ENCODE results near the gene PARD3B.

The PARD3B gene

DNA sequence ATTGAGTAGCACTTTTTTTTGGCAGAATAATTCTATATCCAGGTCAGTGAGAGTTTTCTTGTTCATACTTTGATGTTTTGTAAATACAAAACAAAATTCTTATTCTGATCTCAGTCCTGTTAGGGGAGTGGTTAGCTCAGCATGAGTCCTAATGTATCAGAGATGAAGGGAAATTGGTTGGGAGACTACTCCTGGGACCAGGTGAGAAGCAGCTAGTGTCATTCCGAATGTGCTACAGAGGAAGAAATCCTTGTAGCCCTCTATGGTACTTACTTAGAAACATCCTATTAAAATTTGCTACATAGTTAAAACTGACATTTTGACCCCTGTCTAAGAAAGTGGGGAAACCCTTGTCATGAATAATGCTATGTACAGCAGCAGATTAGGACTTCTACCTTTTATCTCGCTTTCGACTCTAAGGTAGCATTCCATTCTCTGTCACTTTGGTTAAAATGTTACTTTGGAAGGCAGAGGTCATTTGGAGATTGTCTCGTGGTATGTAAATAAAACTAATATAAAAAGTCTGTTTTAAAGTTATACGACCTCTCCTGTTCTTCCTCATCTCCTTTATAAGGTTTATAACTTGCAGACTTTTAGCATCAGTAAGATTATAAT lies 65.8 kb downstream of the PARD3B start:
- no peak overlapping the region for H3K4me3 ChIP-seq (ENCODE audit: low read length)
- no peak overlapping the region for H3K27ac ChIP-seq (ENCODE audit: low read depth, low read length)
- no peaks in the 10 kb centered on the region for H3F3A ChIP-seq (ENCODE audit: control insufficient read depth, insufficient read depth)
- TF ChIP-seq, protein P1, sequence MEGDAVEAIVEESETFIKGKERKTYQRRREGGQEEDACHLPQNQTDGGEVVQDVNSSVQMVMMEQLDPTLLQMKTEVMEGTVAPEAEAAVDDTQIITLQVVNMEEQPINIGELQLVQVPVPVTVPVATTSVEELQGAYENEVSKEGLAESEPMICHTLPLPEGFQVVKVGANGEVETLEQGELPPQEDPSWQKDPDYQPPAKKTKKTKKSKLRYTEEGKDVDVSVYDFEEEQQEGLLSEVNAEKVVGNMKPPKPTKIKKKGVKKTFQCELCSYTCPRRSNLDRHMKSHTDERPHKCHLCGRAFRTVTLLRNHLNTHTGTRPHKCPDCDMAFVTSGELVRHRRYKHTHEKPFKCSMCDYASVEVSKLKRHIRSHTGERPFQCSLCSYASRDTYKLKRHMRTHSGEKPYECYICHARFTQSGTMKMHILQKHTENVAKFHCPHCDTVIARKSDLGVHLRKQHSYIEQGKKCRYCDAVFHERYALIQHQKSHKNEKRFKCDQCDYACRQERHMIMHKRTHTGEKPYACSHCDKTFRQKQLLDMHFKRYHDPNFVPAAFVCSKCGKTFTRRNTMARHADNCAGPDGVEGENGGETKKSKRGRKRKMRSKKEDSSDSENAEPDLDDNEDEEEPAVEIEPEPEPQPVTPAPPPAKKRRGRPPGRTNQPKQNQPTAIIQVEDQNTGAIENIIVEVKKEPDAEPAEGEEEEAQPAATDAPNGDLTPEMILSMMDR (IDR thresholded peaks at IDR 0.05; ENCODE audit: low read depth, low read length, poor library complexity, severe bottlenecking), result no peak
- TF ChIP-seq EZH2phosphoT487 (IDR thresholded peaks at IDR 0.05; ENCODE audit: borderline replicate concordance, low read length), result no peak
- H3K4me2 ChIP-seq (ENCODE audit: low read length), result no peak overlapping the region
- H3K4me1 ChIP-seq (ENCODE audit: control insufficient read depth, low read length), result no peaks in the 10 kb centered on the region
- no peaks in the 10 kb centered on the region for H3K79me2 ChIP-seq (ENCODE audit: control insufficient read depth, low read length)
- H3K9me2 ChIP-seq (replicated peaks; ENCODE audit: control insufficient read depth, low read length), result no peaks in the 10 kb centered on the region
- H3K36me3 ChIP-seq (ENCODE audit: control insufficient read depth, low read length), result no peaks in the 10 kb centered on the region
- H3K9me3 ChIP-seq (ENCODE audit: control insufficient read depth, insufficient read depth, low read length), result no peaks in the 10 kb centered on the region
- no peaks in the 10 kb centered on the region for H4K20me1 ChIP-seq (ENCODE audit: control insufficient read depth, insufficient read depth, low read depth, low read length)
- no peaks in the 10 kb centered on the region for H3K27me3 ChIP-seq (ENCODE audit: control insufficient read depth, low read length)

GRCh38 chr2:204611764-204612163 lies 66.5 kb downstream of the PARD3B start:
- TF ChIP-seq, protein P1 (IDR thresholded peaks at IDR 0.05; ENCODE audit: low read depth, low read length, poor library complexity, severe bottlenecking), result no peak
- TF ChIP-seq EZH2phosphoT487 (IDR thresholded peaks at IDR 0.05; ENCODE audit: borderline replicate concordance, low read length), result no peak
- no peaks in the 10 kb centered on the region for H3K36me3 ChIP-seq (ENCODE audit: control insufficient read depth, low read length)
- H3K79me2 ChIP-seq (ENCODE audit: control insufficient read depth, low read length), result no peaks in the 10 kb centered on the region
- H3F3A ChIP-seq (ENCODE audit: control insufficient read depth, insufficient read depth), result no peaks in the 10 kb centered on the region
- no peak overlapping the region for H3K4me2 ChIP-seq (ENCODE audit: low read length)
- no peaks in the 10 kb centered on the region for H3K4me1 ChIP-seq (ENCODE audit: control insufficient read depth, low read length)
- H4K20me1 ChIP-seq (ENCODE audit: control insufficient read depth, insufficient read depth, low read depth, low read length), result no peaks in the 10 kb centered on the region
- no peaks in the 10 kb centered on the region for H3K27me3 ChIP-seq (ENCODE audit: control insufficient read depth, low read length)
- no peaks in the 10 kb centered on the region for H3K9me3 ChIP-seq (ENCODE audit: control insufficient read depth, insufficient read depth, low read length)
- H3K27ac ChIP-seq (ENCODE audit: low read depth, low read length), result no peak overlapping the region
- H3K4me3 ChIP-seq (ENCODE audit: low read length), result no peak overlapping the region
- no peaks in the 10 kb centered on the region for H3K9me2 ChIP-seq (replicated peaks; ENCODE audit: control insufficient read depth, low read length)

- H3K4me1 ChIP-seq (ENCODE audit: control insufficient read depth, low read length), result no peaks in the 10 kb centered on the region
- no peak overlapping the region for H3K27ac ChIP-seq (ENCODE audit: low read depth, low read length)
- H3K79me2 ChIP-seq (ENCODE audit: control insufficient read depth, low read length), result no peaks in the 10 kb centered on the region
- H4K20me1 ChIP-seq (ENCODE audit: control insufficient read depth, insufficient read depth, low read depth, low read length), result no peaks in the 10 kb centered on the region
- H3K36me3 ChIP-seq (ENCODE audit: control insufficient read depth, low read length), result no peaks in the 10 kb centered on the region
- no peaks in the 10 kb centered on the region for H3F3A ChIP-seq (ENCODE audit: control insufficient read depth, insufficient read depth)
- no peaks in the 10 kb centered on the region for H3K27me3 ChIP-seq (ENCODE audit: control insufficient read depth, low read length)
- H3K9me3 ChIP-seq (ENCODE audit: control insufficient read depth, insufficient read depth, low read length), result no peaks in the 10 kb centered on the region
- H3K9me2 ChIP-seq (replicated peaks; ENCODE audit: control insufficient read depth, low read length), result no peaks in the 10 kb centered on the region
- no peak overlapping the region for H3K4me2 ChIP-seq (ENCODE audit: low read length)
- TF ChIP-seq, protein P1 (IDR thresholded peaks at IDR 0.05; ENCODE audit: low read depth, low read length, poor library complexity, severe bottlenecking), result no peak
- TF ChIP-seq EZH2phosphoT487 (IDR thresholded peaks at IDR 0.05; ENCODE audit: borderline replicate concordance, low read length), result no peak
- H3K4me3 ChIP-seq (ENCODE audit: low read length), result no peak overlapping the region
Measured at GRCh38 chr2:204613635-204614034, 68.4 kb downstream of the PARD3B start.
